Chondrocyte (in vitro differentiated cells): ENCODE results near the gene ZNF234. TPM values are rescaled to one million over a fixed set of nuclear protein-coding genes. Genes with fewer than 3 reads are reported as not detected.
"Not testable (repeated sequence)": the region's sequence is repeated elsewhere in the genome, so short reads cannot be mapped to it uniquely, and the experiment has no call there.

ENCODE experiments used
- DNase-seq: peaks from one replicate; pipeline ENCODE4 v3.0.0; 2021; ENCODE audit warnings: mixed read lengths, low spot score
- H3K27ac Mint-ChIP-seq: one replicate; pipeline ENCODE4 v1.8.0; 2021; ENCODE audit warnings: mild to moderate bottlenecking, moderate library complexity, mixed read lengths; ENCODE audit not compliant: unreplicated experiment
- H3K27me3 Mint-ChIP-seq: 2 replicates; pipeline ENCODE4 v1.8.0; 2021; ENCODE audit warnings: low read depth, mixed read lengths
- H3K36me3 Mint-ChIP-seq: 2 replicates; pipeline ENCODE4 v1.8.0; 2021; ENCODE audit warnings: low read depth, mixed read lengths
- H3K4me1 Mint-ChIP-seq: 2 replicates; pipeline ENCODE4 v1.8.0; 2021; ENCODE audit warnings: low read depth, mild to moderate bottlenecking, mixed read lengths
- H3K4me3 Mint-ChIP-seq: one replicate; pipeline ENCODE4 v1.8.0; 2021; ENCODE audit warnings: mild to moderate bottlenecking, moderate library complexity, mixed read lengths; ENCODE audit not compliant: unreplicated experiment
- H3K9me3 Mint-ChIP-seq: 2 replicates; pipeline ENCODE4 v1.8.0; 2021; ENCODE audit warnings: low read depth, mixed read lengths
- CTCF ChIP-seq: fragments of 200-600 bp; sonication (generic); IDR thresholded peaks from 2 replicates; pipeline ENCODE4 v1.5.0; 2021; ENCODE audit warnings: antibody characterized with exemption, mild to moderate bottlenecking, moderate library complexity
- total RNA-seq: library from RNA; stranded (reverse); gene quantifications from 3 replicates; pipeline ENCODE4 v1.2.1, GENCODE V29; 2021

The ZNF234 gene
- total RNA-seq, 1 donor from 2014 or later, result 14.0 TPM

DNA sequence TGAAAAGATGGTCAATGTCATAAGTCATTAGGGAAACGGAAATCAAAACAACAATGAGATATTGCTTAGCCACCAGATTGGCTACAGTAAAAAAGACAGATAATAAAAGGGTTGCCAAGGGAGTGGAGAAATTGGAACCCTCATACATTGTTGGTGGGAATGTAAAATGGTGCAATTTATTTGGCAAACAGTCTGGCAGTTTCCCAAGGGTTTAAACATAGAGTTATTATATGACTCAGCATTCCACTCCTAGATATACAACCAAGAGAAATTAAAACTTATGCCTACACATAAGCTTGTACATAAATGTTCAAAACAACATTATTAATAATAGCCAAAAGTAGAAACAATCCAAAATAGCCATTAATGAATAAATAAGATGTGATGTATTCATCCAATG is 61.1 kb downstream of the ZNF234 start:
- Mint-ChIP-seq H3K27me3 (no peaks in the 10 kb centered on the region), H3K9me3 (peaks cover 4% of the 10 kb centered on the region), H3K4me3 (no peak overlapping the region), H3K27ac (no peak overlapping the region), H3K4me1 (peaks cover 4% of the 10 kb centered on the region), H3K36me3 (peaks cover 4% of the 10 kb centered on the region)
- no peak for TF ChIP-seq CTCF
- no peak for DNase-seq

DNA sequence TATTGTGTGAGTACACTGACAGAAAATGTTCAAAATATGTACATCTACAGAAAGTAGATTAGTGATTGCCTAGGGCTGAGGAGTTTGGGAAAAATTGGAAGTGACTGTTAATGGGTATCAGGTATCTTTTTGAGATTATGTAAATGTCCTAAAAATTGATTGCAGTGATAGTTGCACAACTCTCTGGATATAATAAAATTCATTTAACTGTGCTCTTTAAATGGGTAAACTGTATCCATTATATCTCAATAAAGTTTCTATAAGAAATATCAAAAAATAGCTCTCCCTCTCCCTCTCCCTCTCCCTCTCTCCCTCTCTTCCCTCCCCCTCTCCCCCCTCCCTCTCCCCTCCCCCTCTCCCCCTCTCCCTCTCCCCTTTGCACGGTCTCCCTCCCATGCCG is 61.6 kb downstream of the ZNF234 start:
- Mint-ChIP-seq H3K4me3 (no peak overlapping the region), H3K27ac (no peak overlapping the region), H3K27me3 (no peaks in the 10 kb centered on the region), H3K9me3 (peaks cover 4% of the 10 kb centered on the region), H3K4me1 (peaks cover 8% of the 10 kb centered on the region), H3K36me3 (peaks cover 4% of the 10 kb centered on the region)
- no peak for DNase-seq
- TF ChIP-seq CTCF, result no peak

DNA sequence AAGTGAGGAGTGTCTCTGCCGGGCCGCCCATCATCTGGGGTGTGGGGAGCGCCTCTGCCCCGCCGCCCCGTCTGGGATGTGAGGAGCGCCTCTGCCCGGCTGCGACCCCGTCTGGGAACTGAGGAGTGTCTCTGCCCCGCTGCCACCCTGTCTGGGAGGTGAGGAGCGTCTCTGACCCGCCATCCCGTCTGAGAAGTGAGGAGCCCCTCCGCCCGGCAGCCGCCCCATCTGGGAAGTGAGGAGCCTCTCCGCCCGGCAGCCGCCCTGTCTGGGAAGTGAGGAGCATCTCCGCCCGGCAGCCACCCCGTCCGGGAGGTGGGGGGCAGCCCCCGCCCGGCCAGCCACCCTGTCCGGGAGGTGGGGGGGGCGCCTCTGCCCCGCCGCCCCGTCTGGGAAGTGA is 62.5 kb downstream of the ZNF234 start:
- peaks cover 11% of the 10 kb centered on the region for H3K4me1 Mint-ChIP-seq
- H3K4me3 Mint-ChIP-seq, H3K27me3 Mint-ChIP-seq, H3K27ac Mint-ChIP-seq, H3K9me3 Mint-ChIP-seq, DNase-seq, H3K36me3 Mint-ChIP-seq: not testable (repeated sequence)

DNA sequence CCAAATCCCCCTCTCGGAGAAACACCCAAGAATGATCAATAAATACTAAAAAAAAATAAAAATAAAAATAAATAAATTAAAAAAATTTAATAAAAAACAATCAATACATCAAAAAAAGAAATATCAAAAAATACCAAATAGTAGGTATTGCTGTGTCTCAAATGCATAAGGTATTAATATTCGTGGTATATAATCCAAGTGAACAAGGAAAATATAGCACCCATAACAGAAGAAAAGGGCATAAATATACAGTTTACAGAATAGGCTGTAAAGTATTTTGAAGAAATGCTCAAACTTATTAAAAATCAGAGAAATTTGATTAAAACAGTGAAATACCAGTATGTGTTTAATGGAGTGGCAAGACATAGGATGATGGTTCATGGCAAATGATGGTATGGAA is 63.4 kb downstream of the ZNF234 start:
- no peak overlapping the region for H3K27ac Mint-ChIP-seq
- no peak overlapping the region for H3K4me3 Mint-ChIP-seq
- DNase-seq, result no peak
- no peak for TF ChIP-seq CTCF
- peaks cover 4% of the 10 kb centered on the region for H3K36me3 Mint-ChIP-seq
- H3K27me3 Mint-ChIP-seq, result no peaks in the 10 kb centered on the region
- H3K9me3 Mint-ChIP-seq, result peaks cover 6% of the 10 kb centered on the region
- peaks cover 11% of the 10 kb centered on the region for H3K4me1 Mint-ChIP-seq

- peak overlapping the region; percentile 95 for H3K4me3 Mint-ChIP-seq
- H3K27me3 Mint-ChIP-seq, result no peaks in the 10 kb centered on the region
- H3K9me3 Mint-ChIP-seq, result peaks cover 6% of the 10 kb centered on the region
- peak overlapping the region; percentile 97 for H3K27ac Mint-ChIP-seq
- DNase-seq, result no peak
- H3K36me3 Mint-ChIP-seq, result peaks cover 4% of the 10 kb centered on the region
- TF ChIP-seq CTCF, result no peak
- peaks cover 14% of the 10 kb centered on the region for H3K4me1 Mint-ChIP-seq
Measured at GRCh38 chr19:44207126-44207803, 65.9 kb downstream of the ZNF234 start.

Other genes starting within 250 kb of the ZNF234 start
- gene ZNF45, start 206.3 kb upstream of the ZNF234 start, total RNA-seq, result 14.4 to 18.8 TPM (median 15.5 TPM) in 3 replicates
- 7.9 to 9.2 TPM (median 8.7 TPM) in 3 replicates for gene ZNF221, start 190.3 kb upstream of the ZNF234 start, total RNA-seq
- gene ZNF155, start 157.4 kb upstream of the ZNF234 start, total RNA-seq, result 6.6 to 9.9 TPM (median 9.3 TPM) in 3 replicates
- 2.2 to 3.9 TPM (median 3.3 TPM) in 3 replicates for gene ZNF230, start 138.6 kb upstream of the ZNF234 start, total RNA-seq
- gene ZNF222, start 116.2 kb upstream of the ZNF234 start, total RNA-seq, result 5.8 to 8.5 TPM (median 6.3 TPM) in 3 replicates
- gene ZNF223, start 89.5 kb upstream of the ZNF234 start, total RNA-seq, result 2.5 to 6.5 TPM (median 5.2 TPM) in 3 replicates
- 3.2 to 4.3 TPM (median 4.1 TPM) in 3 replicates for gene ZNF284, start 69.4 kb upstream of the ZNF234 start, total RNA-seq
- 18.1 to 22.7 TPM (median 20.2 TPM) in 3 replicates for gene ZNF224, start 47.2 kb upstream of the ZNF234 start, total RNA-seq
- 5.2 to 8.1 TPM (median 5.5 TPM) in 3 replicates for gene ZNF225, start 28.2 kb upstream of the ZNF234 start, total RNA-seq
- 20.5 to 34.2 TPM (median 25.0 TPM) in 3 replicates for gene ZNF226, start 23.5 kb downstream of the ZNF234 start, total RNA-seq
- gene ZNF227, start 71.0 kb downstream of the ZNF234 start, total RNA-seq, result 12.2 to 20.2 TPM (median 15.2 TPM) in 3 replicates
- gene ZNF233, start 118.3 kb downstream of the ZNF234 start, total RNA-seq, result 1.8 to 3.4 TPM (median 2.1 TPM) in 3 replicates
- 6.7 to 7.4 TPM (median 7.4 TPM) in 3 replicates for gene ZNF235, start 163.5 kb downstream of the ZNF234 start, total RNA-seq
- gene ZNF112, start 215.1 kb downstream of the ZNF234 start, total RNA-seq, result 4.9 to 7.1 TPM (median 6.9 TPM) in 3 replicates